ENCODE measurements around the gene NUP62.

DNA sequence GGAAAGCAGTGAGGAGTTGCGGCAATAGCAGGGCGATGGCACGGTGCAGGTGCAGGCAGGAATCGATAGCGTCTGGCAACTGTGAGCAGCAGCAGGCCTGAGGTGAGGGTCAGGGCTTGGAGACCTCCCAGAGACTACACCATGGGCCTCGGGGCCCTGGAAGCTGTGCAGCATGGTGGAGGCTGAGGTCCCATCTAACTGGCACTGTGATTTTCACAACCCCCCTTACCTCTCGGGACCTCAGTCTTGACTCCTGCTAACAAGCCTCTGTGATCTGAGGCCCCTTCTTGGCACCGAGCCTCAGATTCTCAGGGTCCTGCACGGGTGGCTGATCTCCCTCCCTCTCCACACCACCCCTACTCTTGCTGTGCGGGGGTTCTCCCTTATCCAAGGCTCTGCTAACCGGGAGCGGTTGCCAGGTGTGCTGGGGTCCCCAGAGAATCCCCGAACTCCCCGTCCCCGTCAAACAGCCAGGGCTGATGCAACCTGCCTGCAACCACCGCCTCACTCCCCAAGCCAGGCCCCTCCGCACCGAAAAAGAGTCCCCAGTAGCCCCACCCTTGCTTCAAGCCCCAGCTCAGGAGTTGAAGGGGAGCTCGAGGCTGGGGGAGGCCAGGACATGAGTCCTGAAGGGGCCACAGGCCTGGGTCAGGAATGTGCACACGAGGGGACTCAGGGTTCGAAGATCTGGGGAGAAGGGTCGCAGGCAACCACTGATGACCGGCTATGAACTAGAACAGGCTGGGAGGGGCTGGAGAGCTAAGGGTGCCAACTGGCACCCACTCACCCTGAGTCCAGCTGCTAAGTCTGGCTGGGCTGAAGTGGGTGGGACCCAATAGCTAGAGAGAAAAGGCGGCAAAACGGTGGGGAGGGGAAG lies 5.1 kb downstream of the NUP62 start:
- TF ChIP-seq CEBPB (IDR thresholded peaks at IDR 0.05; ENCODE audit: low read depth, low read length) (no peak), CHD1 (IDR thresholded peaks at IDR 0.05; ENCODE audit: low read depth, low read length) (no peak), SMC3 (IDR thresholded peaks at IDR 0.05; ENCODE audit: low read depth, low read length) (no peak), POLR2A (IDR thresholded peaks at IDR 0.05; ENCODE audit: low read depth, low read length) (no peak)
- TF ChIP-seq, protein P1, sequence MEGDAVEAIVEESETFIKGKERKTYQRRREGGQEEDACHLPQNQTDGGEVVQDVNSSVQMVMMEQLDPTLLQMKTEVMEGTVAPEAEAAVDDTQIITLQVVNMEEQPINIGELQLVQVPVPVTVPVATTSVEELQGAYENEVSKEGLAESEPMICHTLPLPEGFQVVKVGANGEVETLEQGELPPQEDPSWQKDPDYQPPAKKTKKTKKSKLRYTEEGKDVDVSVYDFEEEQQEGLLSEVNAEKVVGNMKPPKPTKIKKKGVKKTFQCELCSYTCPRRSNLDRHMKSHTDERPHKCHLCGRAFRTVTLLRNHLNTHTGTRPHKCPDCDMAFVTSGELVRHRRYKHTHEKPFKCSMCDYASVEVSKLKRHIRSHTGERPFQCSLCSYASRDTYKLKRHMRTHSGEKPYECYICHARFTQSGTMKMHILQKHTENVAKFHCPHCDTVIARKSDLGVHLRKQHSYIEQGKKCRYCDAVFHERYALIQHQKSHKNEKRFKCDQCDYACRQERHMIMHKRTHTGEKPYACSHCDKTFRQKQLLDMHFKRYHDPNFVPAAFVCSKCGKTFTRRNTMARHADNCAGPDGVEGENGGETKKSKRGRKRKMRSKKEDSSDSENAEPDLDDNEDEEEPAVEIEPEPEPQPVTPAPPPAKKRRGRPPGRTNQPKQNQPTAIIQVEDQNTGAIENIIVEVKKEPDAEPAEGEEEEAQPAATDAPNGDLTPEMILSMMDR (conservative IDR thresholded peaks at IDR 0.05; ENCODE audit: low read depth, low read length), result no peak
